Nephron progenitor cell (in vitro differentiated cells): ENCODE data around the gene NASP.

Experiments
- DNase-seq: peaks from one replicate; pipeline ENCODE4 v3.0.0; 2021
- H3K27ac Mint-ChIP-seq: 2 replicates; pipeline ENCODE4 v1.8.0; 2021; ENCODE audit warnings: mild to moderate bottlenecking, moderate library complexity, mixed read lengths
- H3K27me3 Mint-ChIP-seq: 2 replicates; pipeline ENCODE4 v1.8.0; 2021; ENCODE audit warnings: mild to moderate bottlenecking, low read depth, mixed read lengths; ENCODE audit not compliant: poor library complexity
- H3K36me3 Mint-ChIP-seq: 2 replicates; pipeline ENCODE4 v1.8.0; 2021; ENCODE audit warnings: low read depth, mixed read lengths
- H3K4me1 Mint-ChIP-seq: 2 replicates; pipeline ENCODE4 v1.8.0; 2021; ENCODE audit warnings: mixed read lengths
- H3K4me3 Mint-ChIP-seq: 2 replicates; pipeline ENCODE4 v1.8.0; 2021; ENCODE audit warnings: mild to moderate bottlenecking, moderate library complexity, mixed read lengths
- H3K9me3 Mint-ChIP-seq: 2 replicates; pipeline ENCODE4 v1.8.0; 2021; ENCODE audit warnings: mild to moderate bottlenecking, moderate library complexity, mixed read lengths
- TF ChIP-seq, protein P1 (sequence below): fragments of 200-600 bp; sonication (generic); IDR thresholded peaks from 2 replicates; pipeline ENCODE4 v1.5.0; 2021; ENCODE audit warnings: antibody characterized with exemption

NASP gene

DNA sequence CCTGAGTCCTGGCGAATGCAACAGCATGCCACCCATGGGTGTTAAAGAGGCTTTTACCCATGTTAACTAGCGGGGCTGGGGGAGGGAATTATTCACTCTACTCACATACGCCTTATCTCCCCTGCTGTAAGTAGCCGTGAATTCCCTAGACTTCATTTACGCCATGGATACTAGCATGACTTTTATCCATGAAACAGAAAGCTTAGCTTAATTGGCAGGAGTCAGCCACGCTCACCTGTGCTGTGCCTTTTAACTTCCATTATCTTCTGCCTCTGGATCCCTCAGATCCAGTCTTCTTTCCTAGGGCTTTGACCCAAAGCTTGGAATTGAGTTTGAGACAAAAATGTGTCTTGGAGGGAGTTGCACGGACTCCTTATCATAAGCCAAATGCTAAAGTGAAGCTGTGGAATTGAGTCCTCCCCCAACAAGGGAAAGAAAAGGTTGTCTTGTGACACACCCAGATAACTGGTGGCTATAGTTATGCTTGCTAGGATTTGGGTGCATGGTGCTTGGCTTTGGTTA lies 9.7 kb upstream of the NASP start:
- Mint-ChIP-seq H3K4me3 (no peak overlapping the region), H3K36me3 (peaks cover 10% of the 10 kb centered on the region), H3K9me3 (peaks cover 4% of the 10 kb centered on the region), H3K27ac (no peak overlapping the region), H3K27me3 (peaks cover 3% of the 10 kb centered on the region), H3K4me1 (peaks cover 22% of the 10 kb centered on the region)
- DNase-seq = no peak
- TF ChIP-seq, protein P1, sequence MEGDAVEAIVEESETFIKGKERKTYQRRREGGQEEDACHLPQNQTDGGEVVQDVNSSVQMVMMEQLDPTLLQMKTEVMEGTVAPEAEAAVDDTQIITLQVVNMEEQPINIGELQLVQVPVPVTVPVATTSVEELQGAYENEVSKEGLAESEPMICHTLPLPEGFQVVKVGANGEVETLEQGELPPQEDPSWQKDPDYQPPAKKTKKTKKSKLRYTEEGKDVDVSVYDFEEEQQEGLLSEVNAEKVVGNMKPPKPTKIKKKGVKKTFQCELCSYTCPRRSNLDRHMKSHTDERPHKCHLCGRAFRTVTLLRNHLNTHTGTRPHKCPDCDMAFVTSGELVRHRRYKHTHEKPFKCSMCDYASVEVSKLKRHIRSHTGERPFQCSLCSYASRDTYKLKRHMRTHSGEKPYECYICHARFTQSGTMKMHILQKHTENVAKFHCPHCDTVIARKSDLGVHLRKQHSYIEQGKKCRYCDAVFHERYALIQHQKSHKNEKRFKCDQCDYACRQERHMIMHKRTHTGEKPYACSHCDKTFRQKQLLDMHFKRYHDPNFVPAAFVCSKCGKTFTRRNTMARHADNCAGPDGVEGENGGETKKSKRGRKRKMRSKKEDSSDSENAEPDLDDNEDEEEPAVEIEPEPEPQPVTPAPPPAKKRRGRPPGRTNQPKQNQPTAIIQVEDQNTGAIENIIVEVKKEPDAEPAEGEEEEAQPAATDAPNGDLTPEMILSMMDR = no peak

DNA sequence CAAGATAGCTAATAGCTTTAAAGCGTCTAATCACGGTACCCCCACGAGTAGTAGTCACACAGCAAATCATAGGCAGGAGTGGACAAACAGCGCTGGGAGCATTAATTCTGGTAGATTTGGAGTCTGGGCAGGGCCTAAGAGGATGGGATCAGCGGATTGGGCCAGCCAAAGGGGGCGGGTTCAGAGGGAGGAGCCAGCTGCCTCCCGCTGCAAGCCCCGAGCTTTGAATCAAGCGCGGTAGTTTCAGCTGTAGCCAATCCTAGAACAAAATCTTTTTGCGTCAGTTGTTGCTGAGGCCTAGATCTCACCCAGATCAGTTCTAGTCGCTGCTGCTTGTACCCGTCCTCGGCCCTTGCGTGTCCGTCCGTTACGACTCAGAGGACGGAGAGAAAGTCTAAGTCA lies 576 bp upstream of the NASP start:
- no peaks in the 10 kb centered on the region for H3K27me3 Mint-ChIP-seq
- peaks cover 19% of the 10 kb centered on the region for H3K4me1 Mint-ChIP-seq
- peak overlapping the region; percentile 97 for H3K4me3 Mint-ChIP-seq
- DNase-seq = peak; percentile 94
- H3K36me3 Mint-ChIP-seq = peaks cover 16% of the 10 kb centered on the region
- H3K9me3 Mint-ChIP-seq = no peaks in the 10 kb centered on the region
- TF ChIP-seq, protein P1 = no peak
- peak overlapping the region; percentile 98 for H3K27ac Mint-ChIP-seq

DNA sequence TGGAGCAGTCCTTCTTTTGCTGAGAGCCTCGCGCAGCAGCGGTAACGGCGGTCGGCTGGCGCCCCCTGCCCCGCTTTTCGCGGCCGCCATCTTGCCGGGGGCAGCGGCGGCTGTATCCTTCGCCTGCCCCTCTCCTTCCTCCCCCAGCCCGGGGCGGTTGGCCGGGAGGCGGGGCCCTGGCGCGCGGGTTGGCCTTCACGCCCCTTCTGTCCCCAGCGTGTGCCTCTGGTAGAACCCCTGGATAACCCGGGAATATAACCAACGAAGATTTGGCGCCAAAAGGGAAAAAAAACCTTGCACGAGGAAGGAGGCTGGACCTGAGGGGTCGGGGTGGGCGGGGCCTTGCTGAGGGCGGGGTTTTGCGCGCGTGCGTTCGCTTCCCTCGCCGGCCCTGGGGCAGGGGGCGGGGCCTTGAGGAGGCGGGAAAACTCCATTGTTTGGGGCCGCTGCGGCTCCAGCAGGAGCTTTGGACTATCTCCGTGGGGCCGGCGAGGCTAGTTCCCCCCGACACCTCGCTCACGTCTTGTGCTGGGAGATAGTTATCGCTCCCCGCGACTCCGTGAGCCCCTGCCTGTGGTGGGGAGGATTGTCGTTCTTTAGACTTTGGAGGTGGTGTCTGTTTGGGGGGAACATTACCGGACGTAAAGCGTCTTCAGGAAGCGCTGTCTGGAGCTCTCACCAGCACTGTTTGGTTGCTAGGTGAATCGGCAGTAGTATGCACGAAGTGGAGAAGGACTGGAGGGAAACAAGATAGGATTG lies 689 bp downstream of the NASP start:
- H3K36me3 Mint-ChIP-seq = peaks cover 29% of the 10 kb centered on the region
- peak; percentile 96 for DNase-seq
- no peaks in the 10 kb centered on the region for H3K27me3 Mint-ChIP-seq
- H3K4me1 Mint-ChIP-seq = peaks cover 19% of the 10 kb centered on the region
- TF ChIP-seq, protein P1 = no peak
- no peaks in the 10 kb centered on the region for H3K9me3 Mint-ChIP-seq
- peak overlapping the region; percentile 100 for H3K27ac Mint-ChIP-seq
- peak overlapping the region; percentile 97 for H3K4me3 Mint-ChIP-seq

DNA sequence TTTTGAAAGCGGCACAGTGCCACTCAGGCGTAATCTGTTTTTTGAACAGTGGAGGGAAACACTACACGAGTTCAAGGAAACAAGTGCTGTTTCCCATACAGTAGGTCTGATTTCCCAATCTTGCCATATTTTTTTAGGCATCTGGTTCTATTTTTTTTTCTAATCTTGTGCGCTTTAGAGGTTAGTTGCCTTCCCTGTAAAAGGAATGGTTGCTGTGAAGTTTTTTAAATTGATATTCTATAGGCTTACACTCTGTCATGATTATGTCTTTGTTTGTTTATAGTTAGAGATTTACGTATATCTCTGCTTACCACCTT lies 1.2 kb downstream of the NASP start:
- Mint-ChIP-seq H3K4me3 (peak overlapping the region; percentile 97), H3K36me3 (peaks cover 33% of the 10 kb centered on the region), H3K27me3 (no peaks in the 10 kb centered on the region), H3K4me1 (peaks cover 19% of the 10 kb centered on the region), H3K27ac (peak overlapping the region; percentile 100), H3K9me3 (no peaks in the 10 kb centered on the region)
- TF ChIP-seq, protein P1 = no peak
- DNase-seq = no peak

DNA sequence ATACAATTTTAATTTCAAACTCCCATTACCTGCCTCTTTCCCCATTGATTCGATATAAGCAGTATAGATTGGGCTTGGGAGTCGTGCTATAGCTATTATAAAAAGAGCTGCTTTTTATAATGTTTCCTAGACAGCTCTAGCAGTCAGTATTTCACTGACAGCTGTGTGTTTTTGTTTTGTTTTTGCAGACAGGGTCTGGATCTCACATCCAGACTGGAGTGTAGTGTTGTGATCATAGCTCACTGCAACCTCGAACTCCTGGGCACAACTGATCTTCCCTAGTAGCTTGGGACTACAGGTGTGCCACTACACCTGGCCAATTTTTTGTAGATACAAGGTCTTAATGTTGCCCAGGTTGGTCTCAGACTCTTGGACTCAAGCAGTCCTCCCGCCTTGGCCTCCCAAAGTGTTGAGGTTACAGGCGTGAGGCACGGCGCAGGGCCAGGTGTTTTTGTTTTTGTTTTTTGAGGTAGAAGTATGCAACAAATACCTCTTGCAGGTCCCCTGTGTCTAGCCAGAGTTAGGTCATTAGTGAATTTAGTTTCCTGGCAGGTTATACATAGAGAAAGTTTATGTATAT lies 1.7 kb downstream of the NASP start:
- TF ChIP-seq, protein P1 = no peak
- peak overlapping the region; percentile 100 for H3K27ac Mint-ChIP-seq
- no peaks in the 10 kb centered on the region for H3K9me3 Mint-ChIP-seq
- peaks cover 35% of the 10 kb centered on the region for H3K36me3 Mint-ChIP-seq
- peak overlapping the region; percentile 97 for H3K4me3 Mint-ChIP-seq
- H3K27me3 Mint-ChIP-seq = no peaks in the 10 kb centered on the region
- DNase-seq = no peak
- peaks cover 19% of the 10 kb centered on the region for H3K4me1 Mint-ChIP-seq
